IMR-90 (cell line): Measurements from ENCODE around the gene PCSK5. TPM values are rescaled to one million over a fixed set of nuclear protein-coding genes. Genes with fewer than 3 reads are reported as not detected.

Source experiments
- ATAC-seq: fragments of 200-7000 bp; cut with Tn5 transposase; 2 replicates; pipeline ENCODE4 v1.9.1; 2020; ENCODE audit warnings: low read depth, mild to moderate bottlenecking, moderate library complexity
- BruUV-seq: library from RNA; stranded (reverse); fragments of 400-500 nt; replicated peaks from 2 replicates; lab custom pipeline; 2021; lab: Mats Ljungman, UMichigan
- CTCF ChIA-PET: fragments of 300-600 bp; formaldehyde crosslinking; extraction: SDS; loops from one replicate; lab custom pipeline; 2021; ENCODE audit warnings: antibody characterized with exemption; lab: Yijun Ruan, JAX
- POLR2A ChIA-PET: fragments of 300-600 bp; sonication (Branson Sonifier 250); formaldehyde crosslinking; loops from one replicate; lab custom pipeline; 2022; ENCODE audit warnings: antibody characterized with exemption; ENCODE audit not compliant: unreplicated experiment; lab: Charles Lee
- DNase-seq: peaks from one replicate; pipeline ENCODE4 v3.0.0; 2013
- H2AFZ ChIP-seq: replicated peaks from 2 replicates; pipeline ENCODE3; 2013; ENCODE audit warnings: low read length, mild to moderate bottlenecking; ENCODE audit not compliant: poor library complexity
- H2AK5ac ChIP-seq: 2 replicates; pipeline ENCODE4 v1.6.1; 2013; ENCODE audit warnings: low read depth, low read length, inconsistent platforms
- H2AK9ac ChIP-seq: replicated peaks from 2 replicates; pipeline ENCODE3; 2013; ENCODE audit warnings: mild to moderate bottlenecking, low read depth, low read length, moderate library complexity; ENCODE audit not compliant: poor library complexity
- H2BK120ac ChIP-seq: 2 replicates; pipeline ENCODE4 v1.6.1; 2013; ENCODE audit warnings: low read depth, low read length, inconsistent platforms
- H2BK15ac ChIP-seq: 3 replicates; pipeline ENCODE4 v1.6.1; 2013; ENCODE audit warnings: low read depth, low read length, inconsistent platforms
- H2BK20ac ChIP-seq: 2 replicates; pipeline ENCODE4 v1.6.1; 2013; ENCODE audit warnings: low read depth, mild to moderate bottlenecking, inconsistent platforms, low read length, moderate library complexity
- H2BK5ac ChIP-seq: 2 replicates; pipeline ENCODE4 v1.6.1; 2013; ENCODE audit warnings: mild to moderate bottlenecking, low read depth, low read length, inconsistent platforms; ENCODE audit not compliant: poor library complexity, severe bottlenecking
- H3K14ac ChIP-seq: replicated peaks from 2 replicates; pipeline ENCODE4 v1.6.1; 2013; ENCODE audit warnings: low read depth, low read length, inconsistent platforms
- H3K18ac ChIP-seq: 2 replicates; pipeline ENCODE4 v1.6.1; 2013; ENCODE audit warnings: low read depth, low read length, control low read depth
- H3K23ac ChIP-seq: 2 replicates; pipeline ENCODE4 v1.6.1; 2013; ENCODE audit warnings: low read depth, low read length, inconsistent platforms
- H3K27ac ChIP-seq: 2 replicates; pipeline ENCODE4 v1.5.1; 2013; ENCODE audit warnings: mild to moderate bottlenecking, control low read depth, low read length; ENCODE audit not compliant: insufficient read depth
- H3K27me3 ChIP-seq: 2 replicates; pipeline ENCODE4 v1.6.1; 2013; ENCODE audit warnings: low read length; ENCODE audit not compliant: control insufficient read depth, insufficient read depth
- H3K36me3 ChIP-seq: 2 replicates; pipeline ENCODE4 v1.6.1; 2013; ENCODE audit warnings: low read length, mixed read lengths; ENCODE audit not compliant: control insufficient read depth, insufficient read depth
- H3K4ac ChIP-seq: 2 replicates; pipeline ENCODE4 v1.6.1; 2013; ENCODE audit warnings: low read depth, low read length, inconsistent platforms
- H3K4me1 ChIP-seq: 2 replicates; pipeline ENCODE4 v1.6.1; 2013; ENCODE audit warnings: low read length, mixed read lengths; ENCODE audit not compliant: control insufficient read depth, insufficient read depth
- H3K4me2 ChIP-seq: 2 replicates; pipeline ENCODE4 v1.6.1; 2013; ENCODE audit warnings: low read depth, mild to moderate bottlenecking, control low read depth, low read length, moderate library complexity
- H3K4me3 ChIP-seq: 2 replicates; pipeline ENCODE4 v1.5.1; 2013; ENCODE audit warnings: low read depth, mild to moderate bottlenecking, control low read depth, low read length, moderate library complexity; ENCODE audit not compliant: insufficient read depth
- H3K56ac ChIP-seq: 2 replicates; pipeline ENCODE4 v1.6.1; 2013; ENCODE audit warnings: low read length, inconsistent platforms; ENCODE audit not compliant: insufficient read depth; ENCODE audit errors: extremely low read depth
- H3K79me1 ChIP-seq, 2 experiments: 2 replicates each; pipeline ENCODE4 v1.6.1; 2013; ENCODE audit warnings: low read length in 2 of 2, inconsistent platforms in 1 of 2, low read depth in 1 of 2
- H3K9ac ChIP-seq: 2 replicates; pipeline ENCODE4 v1.6.1; 2013; ENCODE audit warnings: low read depth, low read length, control low read depth
- H3K9me1 ChIP-seq: 2 replicates; pipeline ENCODE4 v1.6.1; 2013; ENCODE audit warnings: low read length, inconsistent platforms; ENCODE audit not compliant: insufficient read depth
- H3K9me3 ChIP-seq: 2 replicates; pipeline ENCODE4 v1.6.1; 2013; ENCODE audit warnings: low read length; ENCODE audit not compliant: control insufficient read depth, insufficient read depth
- H4K20me1 ChIP-seq: 2 replicates; pipeline ENCODE4 v1.6.1; 2013; ENCODE audit warnings: low read length, inconsistent platforms; ENCODE audit not compliant: insufficient read depth
- H4K5ac ChIP-seq: 2 replicates; pipeline ENCODE4 v1.6.1; 2013; ENCODE audit warnings: mild to moderate bottlenecking, low read depth, low read length, control low read depth
- H4K8ac ChIP-seq, 2 experiments: 2 replicates each; pipeline ENCODE4 v1.6.1; 2013; ENCODE audit warnings: low read depth in 2 of 2, low read length in 2 of 2, control low read depth in 1 of 2, inconsistent platforms in 1 of 2
- H4K91ac ChIP-seq: 2 replicates; pipeline ENCODE4 v1.6.1; 2013; ENCODE audit warnings: low read depth, low read length, inconsistent platforms; ENCODE audit not compliant: insufficient read depth
- BHLHE40 ChIP-seq: fragments of 150-350 bp; IDR thresholded peaks from 2 replicates; pipeline ENCODE4 v1.6.1; 2016; ENCODE audit warnings: mild to moderate bottlenecking, low read depth, low read length
- CEBPB ChIP-seq: IDR thresholded peaks from 2 replicates; pipeline ENCODE4 v1.6.1; 2012; ENCODE audit warnings: low read depth, low read length, improper control_type of control experiment
- CHD1 ChIP-seq: IDR thresholded peaks from 2 replicates; pipeline ENCODE4 v1.6.1; 2012; ENCODE audit warnings: low read depth, low read length, improper control_type of control experiment
- CTCF ChIP-seq: conservative IDR thresholded peaks from 2 replicates; pipeline ENCODE4 v1.5.1; 2012; ENCODE audit warnings: mild to moderate bottlenecking, low read depth, low read length, improper control_type of control experiment
- ELK1 ChIP-seq: fragments of 150-350 bp; IDR thresholded peaks from 2 replicates; pipeline ENCODE4 v1.6.1; 2016; ENCODE audit warnings: low read depth, mild to moderate bottlenecking, low read length, moderate library complexity, borderline replicate concordance
- FOS ChIP-seq: fragments of 150-350 bp; IDR thresholded peaks from 2 replicates; pipeline ENCODE4 v1.6.1; 2016; ENCODE audit warnings: low read depth, low read length
- MAFK ChIP-seq: IDR thresholded peaks from 2 replicates; pipeline ENCODE4 v1.6.1; 2012; ENCODE audit warnings: low read depth, low read length, improper control_type of control experiment
- MAZ ChIP-seq: IDR thresholded peaks from 2 replicates; pipeline ENCODE4 v1.6.1; 2012; ENCODE audit warnings: low read depth, mild to moderate bottlenecking, low read length, improper control_type of control experiment, moderate library complexity, borderline replicate concordance
- MXI1 ChIP-seq: IDR thresholded peaks from 2 replicates; pipeline ENCODE4 v1.6.1; 2012; ENCODE audit warnings: low read depth, mild to moderate bottlenecking, low read length, moderate library complexity, borderline replicate concordance
- NFE2L2 ChIP-seq: fragments of 150-350 bp; IDR thresholded peaks from 2 replicates; pipeline ENCODE4 v1.6.1; 2016; ENCODE audit warnings: low read depth, mild to moderate bottlenecking, low read length
- POLR2A ChIP-seq: IDR thresholded peaks from 2 replicates; pipeline ENCODE4 v1.6.1; 2012; ENCODE audit warnings: mild to moderate bottlenecking, low read depth, low read length
- RCOR1 ChIP-seq: IDR thresholded peaks from 2 replicates; pipeline ENCODE4 v1.6.1; 2012; ENCODE audit warnings: mild to moderate bottlenecking, low read length, improper control_type of control experiment; ENCODE audit not compliant: insufficient replicate concordance
- RFX5 ChIP-seq: IDR thresholded peaks from 2 replicates; pipeline ENCODE4 v1.8.0; 2012; ENCODE audit warnings: low read depth, mild to moderate bottlenecking, low read length, moderate library complexity
- SMC3 ChIP-seq: fragments of 150-350 bp; IDR thresholded peaks from 2 replicates; pipeline ENCODE4 v1.6.1; 2016; ENCODE audit warnings: low read depth, mild to moderate bottlenecking, antibody characterized with exemption, low read length, moderate library complexity
- USF2 ChIP-seq: fragments of 150-350 bp; IDR thresholded peaks from 2 replicates; pipeline ENCODE4 v1.6.1; 2017; ENCODE audit warnings: mild to moderate bottlenecking, antibody characterized with exemption, low read length, low read depth
- WGBS, 2 experiments: methylation state at CpG; one replicate each; pipeline versions ENCODE4 v1.1.5 to v1.1.7; 2013; ENCODE audit warnings: missing lambda C conversion rate in 2 of 2; ENCODE audit not compliant: insufficient read length in 1 of 2; ENCODE audit errors: extremely low coverage in 2 of 2; 5-methylcytosine and 5-hydroxymethylcytosine counted together
- dilution Hi-C: fragments of 300-500 bp; cut with HindIII; formaldehyde crosslinking; loops from one replicate; pipeline ENCODE4 v1.14.3; 2018; ENCODE audit warnings: low sequenced_read_pairs; ENCODE audit not compliant: unreplicated experiment
- in situ Hi-C: fragments of 300-500 bp; cut with MboI; formaldehyde crosslinking; loops from 3 replicates; pipeline ENCODE4 v1.14.3; 2019; ENCODE audit warnings: low sequenced_read_pairs, inconsistent platforms, mixed read lengths
- intact Hi-C: fragments of 100-400 bp; cut with micrococcal nuclease; formaldehyde crosslinking; loops from 2 replicates; pipeline ENCODE4 v1.10.0; 2022
- polyA plus RNA-seq, 3 experiments: library from polyadenylated mRNA; depleted of rRNA; stranded (reverse); fragments of >200 nt; gene quantifications; 2 replicates each; pipeline ENCODE4 v1.2.3, GENCODE V29; 2012; ENCODE audit warnings: low replicate concordance in 1 of 3
- total RNA-seq: library from RNA; depleted of rRNA; stranded (reverse); fragments of >200 nt; gene quantifications from 2 replicates; pipeline ENCODE4 v1.2.3, GENCODE V29; 2012

Gene PCSK5
- total and polyA plus RNA-seq, 2 of the 4 experiments (the other 2 are of a cell fraction): 1.5 to 3.0 TPM

GRCh38 chr9:75910731-75911130 lies 20.3 kb downstream of the PCSK5 start:
- Histone ChIP-seq H2AK9ac (no peak overlapping the region), H3K4me1 (no peaks in the 10 kb centered on the region), H3K27ac (no peak overlapping the region), H2BK15ac (no peak overlapping the region), H2AFZ (no peak overlapping the region), H4K20me1 (no peaks in the 10 kb centered on the region), H3K9me3 (no peaks in the 10 kb centered on the region), H3K23ac (no peak overlapping the region), H3K14ac (no peak overlapping the region), H4K8ac (no peak overlapping the region), H3K4me3 (no peak overlapping the region), H2AK5ac (no peak overlapping the region), H4K91ac (no peak overlapping the region), H4K5ac (no peak overlapping the region), H3K4ac (no peak overlapping the region), H3K27me3 (no peaks in the 10 kb centered on the region), H3K36me3 (no peaks in the 10 kb centered on the region), H3K56ac (no peak overlapping the region), H3K9ac (no peak overlapping the region), H3K9me1 (no peaks in the 10 kb centered on the region), H2BK5ac (no peak overlapping the region), H3K4me2 (no peak overlapping the region), H3K79me1 (no peaks in the 10 kb centered on the region; a peak in 1 of 4 replicates), H2BK20ac (no peak overlapping the region), H2BK120ac (no peak overlapping the region), H3K18ac (no peak overlapping the region)
- no CpG with 5 or more reads among the region's 4 CpGs for WGBS, 2 experiments
- ChIA-PET CTCF (interaction anchor here (1.4 kb wide), 1 partner anchor 388 kb away, joined by 4 read pairs; no protein-coding TSS in a partner anchor), POLR2A (no interaction called here)
- intact Hi-C loops: no loop called here
- in situ Hi-C loops: no loop called here
- BruUV-seq: no TSS peak
- TF ChIP-seq MXI1 (no peak), RFX5 (no peak), BHLHE40 (no peak), CEBPB (no peak), POLR2A (no peak), RCOR1 (no peak), CHD1 (no peak), CTCF (no peak), MAFK (no peak), USF2 (no peak), SMC3 (no peak), ELK1 (no peak), MAZ (no peak), NFE2L2 (no peak), FOS (no peak)
- dilution Hi-C loops: no loop called here
- ATAC-seq (no peak), DNase-seq (no peak)
